Type B pancreatic cell (in vitro differentiated cells): ENCODE results near the gene SDF2L1. TPM values are rescaled to one million over a fixed set of nuclear protein-coding genes. Genes with fewer than 3 reads are reported as not detected.

Experiments
- DNase-seq: peaks from one replicate; pipeline ENCODE4 v3.0.0; 2021; ENCODE audit warnings: mixed read lengths; ENCODE audit not compliant: unreplicated experiment; ENCODE audit errors: extremely low spot score
- H3K27ac Mint-ChIP-seq: 2 replicates; pipeline ENCODE4 v1.8.0; 2021; ENCODE audit warnings: mild to moderate bottlenecking, mixed read lengths
- H3K27me3 Mint-ChIP-seq: 2 replicates; pipeline ENCODE4 v1.8.0; 2021; ENCODE audit warnings: mixed read lengths
- H3K36me3 Mint-ChIP-seq: 2 replicates; pipeline ENCODE4 v1.8.0; 2021; ENCODE audit warnings: mixed read lengths
- H3K4me1 Mint-ChIP-seq: one replicate; pipeline ENCODE4 v1.8.0; 2021; ENCODE audit warnings: mixed read lengths; ENCODE audit not compliant: unreplicated experiment
- H3K4me3 Mint-ChIP-seq: 2 replicates; pipeline ENCODE4 v1.8.0; 2021; ENCODE audit warnings: mild to moderate bottlenecking, mixed read lengths
- H3K9me3 Mint-ChIP-seq: 2 replicates; pipeline ENCODE4 v1.8.0; 2021; ENCODE audit warnings: mixed read lengths
- total RNA-seq: library from RNA; stranded (reverse); gene quantifications from 2 replicates; pipeline ENCODE4 v1.2.1, GENCODE V29; 2021; ENCODE audit warnings: low replicate concordance
- TF ChIP-seq, protein P1 (sequence below): fragments of 200-600 bp; sonication (generic); conservative IDR thresholded peaks from 2 replicates; pipeline ENCODE4 v1.5.0; 2021; ENCODE audit warnings: antibody characterized with exemption, mild to moderate bottlenecking

Gene SDF2L1
- total RNA-seq, 1 donor from 2014 or later: 56.3 TPM

DNA sequence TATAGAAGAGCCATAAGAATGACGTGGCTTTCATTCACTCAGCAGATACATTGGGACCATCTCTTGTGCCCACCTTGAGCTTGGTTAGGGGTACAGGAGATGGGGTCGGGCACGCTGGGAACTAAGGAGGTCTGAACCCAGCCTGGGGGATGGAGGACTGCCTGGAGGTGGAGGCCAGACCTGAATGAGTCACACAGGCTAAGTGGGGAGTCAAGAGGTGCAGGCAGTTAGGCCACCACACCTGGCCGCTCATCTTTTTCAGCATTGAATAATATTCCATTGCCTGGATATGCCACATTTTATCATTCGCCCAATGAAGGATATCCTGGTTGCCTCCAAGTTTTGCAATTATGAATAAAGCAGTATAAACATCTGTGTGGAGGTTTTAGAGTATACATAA, 19.9 kb downstream of the SDF2L1 start:
- no peak for DNase-seq
- H3K27ac Mint-ChIP-seq: no peak overlapping the region

DNA sequence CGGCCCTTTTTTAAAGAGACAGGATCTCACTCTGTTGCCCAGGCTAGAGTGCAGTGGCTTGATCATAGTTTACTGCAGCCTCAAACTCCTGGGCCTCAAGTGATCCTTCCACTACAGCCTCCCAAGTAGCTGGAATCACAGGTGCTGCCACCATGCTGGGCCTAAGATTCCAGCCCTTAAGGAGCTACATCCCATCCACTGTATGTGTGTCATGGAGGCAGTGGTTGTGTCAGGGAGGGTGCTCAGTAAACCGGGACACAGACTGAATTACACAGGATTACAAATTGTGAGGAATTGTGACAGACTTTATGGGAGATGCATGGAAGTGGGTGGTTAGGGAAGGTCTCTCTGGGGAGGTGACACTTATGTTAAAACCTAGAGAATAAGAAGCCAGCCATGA, 21.6 kb downstream of the SDF2L1 start:
- TF ChIP-seq, protein P1, sequence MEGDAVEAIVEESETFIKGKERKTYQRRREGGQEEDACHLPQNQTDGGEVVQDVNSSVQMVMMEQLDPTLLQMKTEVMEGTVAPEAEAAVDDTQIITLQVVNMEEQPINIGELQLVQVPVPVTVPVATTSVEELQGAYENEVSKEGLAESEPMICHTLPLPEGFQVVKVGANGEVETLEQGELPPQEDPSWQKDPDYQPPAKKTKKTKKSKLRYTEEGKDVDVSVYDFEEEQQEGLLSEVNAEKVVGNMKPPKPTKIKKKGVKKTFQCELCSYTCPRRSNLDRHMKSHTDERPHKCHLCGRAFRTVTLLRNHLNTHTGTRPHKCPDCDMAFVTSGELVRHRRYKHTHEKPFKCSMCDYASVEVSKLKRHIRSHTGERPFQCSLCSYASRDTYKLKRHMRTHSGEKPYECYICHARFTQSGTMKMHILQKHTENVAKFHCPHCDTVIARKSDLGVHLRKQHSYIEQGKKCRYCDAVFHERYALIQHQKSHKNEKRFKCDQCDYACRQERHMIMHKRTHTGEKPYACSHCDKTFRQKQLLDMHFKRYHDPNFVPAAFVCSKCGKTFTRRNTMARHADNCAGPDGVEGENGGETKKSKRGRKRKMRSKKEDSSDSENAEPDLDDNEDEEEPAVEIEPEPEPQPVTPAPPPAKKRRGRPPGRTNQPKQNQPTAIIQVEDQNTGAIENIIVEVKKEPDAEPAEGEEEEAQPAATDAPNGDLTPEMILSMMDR: no peak
- no peaks in the 10 kb centered on the region for H3K36me3 Mint-ChIP-seq
- H3K9me3 Mint-ChIP-seq: no peaks in the 10 kb centered on the region
- H3K27me3 Mint-ChIP-seq: no peaks in the 10 kb centered on the region
- H3K4me3 Mint-ChIP-seq: peak overlapping the region; percentile 77
- peak overlapping the region; percentile 50 for H3K27ac Mint-ChIP-seq
- H3K4me1 Mint-ChIP-seq: peaks cover 12% of the 10 kb centered on the region
- DNase-seq: no peak

More for the DNA sequence above, 19.9 kb downstream of the SDF2L1 start:
- TF ChIP-seq, protein P1: no peak
- Mint-ChIP-seq H3K36me3 (no peaks in the 10 kb centered on the region), H3K27me3 (no peaks in the 10 kb centered on the region), H3K4me1 (peaks cover 9% of the 10 kb centered on the region), H3K4me3 (no peak overlapping the region), H3K9me3 (no peaks in the 10 kb centered on the region)

DNA sequence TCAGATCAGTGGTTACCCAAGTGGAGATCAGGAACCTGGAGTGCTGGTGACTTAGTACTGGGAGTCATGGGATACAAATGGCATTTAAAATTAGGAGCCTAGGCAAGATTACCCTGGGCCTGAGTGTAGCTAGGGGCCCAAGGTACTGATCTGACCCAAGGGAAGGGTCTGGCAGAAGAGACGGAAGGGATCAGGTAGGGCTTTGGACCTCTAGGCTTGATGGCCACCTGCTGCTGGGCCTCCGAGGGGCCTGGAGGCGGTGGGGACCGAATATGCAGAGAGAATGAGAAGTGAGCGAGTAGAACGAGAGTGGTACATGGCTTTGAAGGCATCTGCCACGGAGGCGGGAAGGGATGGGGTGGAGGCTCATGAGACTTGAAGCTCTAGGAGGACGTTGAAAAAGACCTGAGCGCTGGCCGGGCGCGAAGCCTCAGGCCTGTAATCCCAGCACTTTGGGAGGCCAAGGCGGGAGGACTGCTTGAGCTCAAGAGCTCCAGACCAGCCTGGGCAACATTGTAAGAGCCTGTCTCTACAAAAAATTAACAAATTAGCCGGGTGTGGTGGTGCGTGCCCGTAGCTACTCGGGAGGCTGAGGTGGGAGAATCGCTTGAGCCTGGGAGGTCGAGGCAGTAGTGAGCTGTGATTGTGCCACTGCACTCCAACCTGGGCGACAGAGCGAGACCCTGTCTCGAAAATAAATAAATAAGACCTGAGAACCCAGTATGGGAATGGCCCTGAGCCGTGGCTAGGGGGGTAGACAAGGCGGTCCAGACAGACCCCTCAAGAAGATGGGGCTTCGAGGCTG, 23.1 kb downstream of the SDF2L1 start:
- peak overlapping the region; percentile 99 for H3K27ac Mint-ChIP-seq
- no peak for DNase-seq
- H3K4me3 Mint-ChIP-seq: peak overlapping the region; percentile 97
- no peaks in the 10 kb centered on the region for H3K27me3 Mint-ChIP-seq
- no peaks in the 10 kb centered on the region for H3K36me3 Mint-ChIP-seq
- no peaks in the 10 kb centered on the region for H3K9me3 Mint-ChIP-seq
- TF ChIP-seq, protein P1: no peak
- H3K4me1 Mint-ChIP-seq: peaks cover 12% of the 10 kb centered on the region

DNA sequence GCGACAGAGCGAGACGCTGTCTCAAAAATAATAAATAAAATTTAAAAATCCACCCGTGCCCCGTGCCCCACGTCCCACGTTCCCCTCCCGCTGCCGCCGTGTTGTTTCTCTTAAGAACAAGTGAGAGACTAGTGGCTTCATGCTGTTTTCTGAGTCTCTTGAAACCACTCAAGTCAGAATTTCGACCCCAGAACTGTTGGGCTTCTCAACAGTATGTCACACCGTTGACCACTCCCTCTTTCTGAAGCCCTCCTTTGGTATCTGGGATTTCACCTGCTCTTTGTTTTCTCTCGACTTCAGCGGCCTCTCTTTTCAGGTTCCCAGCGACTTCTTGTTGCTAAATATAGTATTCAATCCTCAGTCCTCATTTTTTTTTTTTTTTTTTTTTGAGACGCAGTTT, 24.7 kb downstream of the SDF2L1 start:
- peak overlapping the region; percentile 99 for H3K27ac Mint-ChIP-seq
- H3K4me3 Mint-ChIP-seq: peak overlapping the region; percentile 97
- no peaks in the 10 kb centered on the region for H3K9me3 Mint-ChIP-seq
- DNase-seq: no peak
- H3K36me3 Mint-ChIP-seq: no peaks in the 10 kb centered on the region
- TF ChIP-seq, protein P1: no peak
- H3K4me1 Mint-ChIP-seq: peaks cover 12% of the 10 kb centered on the region
- no peaks in the 10 kb centered on the region for H3K27me3 Mint-ChIP-seq

DNA sequence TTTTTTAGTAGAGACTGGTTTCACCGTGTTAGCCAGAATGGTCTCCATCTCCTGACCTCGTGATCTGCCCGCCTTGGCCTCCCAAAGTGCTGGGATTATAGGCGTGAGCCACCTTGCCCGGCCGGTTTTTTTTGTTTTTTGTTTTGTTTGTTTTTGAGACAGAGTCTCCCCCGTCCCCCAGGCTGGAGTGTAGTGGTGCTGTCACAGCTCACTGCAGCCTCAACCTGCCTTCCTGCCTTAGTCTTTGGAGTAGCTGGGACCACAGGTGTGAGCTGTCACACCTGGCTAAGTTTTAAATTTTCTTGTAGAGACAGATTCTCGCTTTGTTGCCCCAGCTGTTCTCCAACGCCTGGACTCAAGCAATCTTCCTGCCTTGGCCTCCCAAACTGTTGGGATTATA, 26.9 kb downstream of the SDF2L1 start:
- H3K27ac Mint-ChIP-seq: peak overlapping the region; percentile 79
- peaks cover 12% of the 10 kb centered on the region for H3K4me1 Mint-ChIP-seq
- H3K36me3 Mint-ChIP-seq: peaks cover 5% of the 10 kb centered on the region
- TF ChIP-seq, protein P1: no peak
- H3K9me3 Mint-ChIP-seq: no peaks in the 10 kb centered on the region
- no peaks in the 10 kb centered on the region for H3K27me3 Mint-ChIP-seq
- DNase-seq: no peak
- peak overlapping the region; percentile 57 for H3K4me3 Mint-ChIP-seq
